Measurements from ENCODE around the gene KBTBD12.
A peak's percentile ranks its signal among the peaks of the same experiment; 100 is the strongest.

Gene KBTBD12

GRCh38 chr3:127988770-127989557 lies 73.9 kb downstream of the KBTBD12 start:
- DNase-seq: no peak

DNA sequence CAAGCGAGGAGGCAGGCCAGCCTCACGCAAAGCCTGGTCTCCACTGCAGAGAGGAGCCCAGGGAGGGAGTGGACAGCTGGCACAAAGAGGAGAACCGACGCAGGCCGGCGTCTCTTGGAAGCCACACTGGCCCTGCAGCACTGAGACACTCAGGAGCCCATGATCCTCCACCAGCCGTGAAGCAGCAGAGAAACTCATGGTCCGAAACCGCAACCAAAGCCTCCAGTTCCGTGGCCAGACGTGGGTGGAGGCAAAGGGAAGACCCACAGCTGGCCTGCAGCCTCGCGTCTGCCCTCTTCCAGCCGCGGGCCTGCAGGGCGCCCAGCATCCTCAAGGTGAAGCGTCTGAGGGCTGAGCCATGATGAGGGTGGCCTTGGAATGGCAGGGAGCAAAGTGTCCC lies 75.0 kb downstream of the KBTBD12 start:
- no peak for DNase-seq

GRCh38 chr3:127990461-127990860 lies 75.4 kb downstream of the KBTBD12 start:
- DNase-seq: no peak

- no peak for DNase-seq
These were observed 76.2 kb downstream of the KBTBD12 start for GRCh38 chr3:127991251-127991650.

DNA sequence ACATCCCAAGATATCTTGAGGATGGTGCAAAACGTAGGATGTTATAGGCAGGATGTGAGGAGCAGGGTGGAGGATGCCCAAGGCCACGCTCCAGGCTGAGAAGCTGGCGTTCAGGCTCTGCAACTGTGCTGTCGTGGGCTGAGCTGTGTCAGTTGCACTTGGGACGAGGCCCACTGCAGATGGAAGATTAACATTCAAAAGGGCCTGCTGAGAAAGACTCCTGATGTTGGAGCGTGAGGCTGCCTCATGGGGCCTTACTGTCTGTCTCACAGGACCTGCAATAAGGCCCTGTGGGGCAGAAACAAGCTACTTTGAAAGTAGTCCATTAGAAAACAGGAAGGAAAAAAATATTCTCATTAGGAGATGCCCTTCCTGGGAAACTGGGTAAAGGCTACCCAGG lies 76.6 kb downstream of the KBTBD12 start:
- DNase-seq: no peak

GRCh38 chr3:127992127-127992526 lies 77.1 kb downstream of the KBTBD12 start:
- DNase-seq: no peak

GRCh38 chr3:127994011-127994410 lies 79.0 kb downstream of the KBTBD12 start:
- DNase-seq: no peak

GRCh38 chr3:127997016-127997415 lies 82.0 kb downstream of the KBTBD12 start:
- no peak for DNase-seq

DNA sequence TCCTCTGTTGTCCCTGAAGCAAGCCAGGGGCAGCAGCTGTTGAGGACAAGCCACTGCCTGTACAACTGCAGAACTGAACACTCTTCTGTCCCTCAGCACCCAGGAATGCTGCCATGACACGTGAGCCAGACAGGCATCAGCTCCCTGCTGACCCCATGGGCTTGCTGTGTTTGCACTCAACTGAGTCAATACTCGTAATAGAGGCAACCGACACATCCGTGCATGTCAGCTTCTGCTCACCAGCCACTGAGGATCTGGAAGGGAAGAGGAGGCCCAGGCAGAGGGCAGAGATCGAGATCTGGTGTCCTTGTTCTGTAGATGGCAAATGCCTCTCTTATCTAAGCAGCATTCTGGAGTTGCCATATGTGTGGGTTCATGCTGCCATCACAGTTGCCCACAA lies 82.9 kb downstream of the KBTBD12 start:
- DNase-seq: no peak

- DNase-seq: no peak
These were observed 83.6 kb downstream of the KBTBD12 start for GRCh38 chr3:127998596-127998995.

- DNase-seq: no peak
These were observed 84.6 kb downstream of the KBTBD12 start for GRCh38 chr3:127999509-128000106.

DNA sequence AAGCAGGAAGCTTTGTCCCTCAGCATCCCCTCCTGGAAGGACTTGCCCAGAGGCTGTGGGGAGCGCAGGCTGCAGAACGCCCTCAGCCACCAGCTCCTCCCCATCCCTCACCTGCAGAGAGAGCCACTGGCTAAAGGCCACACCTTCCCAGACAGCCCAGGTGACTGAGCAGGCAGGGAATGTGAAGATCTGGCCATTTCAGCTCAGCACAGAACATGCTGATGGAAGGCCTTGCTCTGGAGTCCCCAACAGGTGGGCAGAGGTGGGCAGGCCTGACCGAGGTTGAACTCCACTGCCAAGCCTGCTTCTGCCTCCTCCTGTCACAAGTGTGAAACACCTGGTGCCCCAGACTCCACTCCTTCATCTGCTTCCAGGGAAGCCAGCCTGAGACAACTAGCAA lies 86.5 kb downstream of the KBTBD12 start:
- DNase-seq: no peak

DNA sequence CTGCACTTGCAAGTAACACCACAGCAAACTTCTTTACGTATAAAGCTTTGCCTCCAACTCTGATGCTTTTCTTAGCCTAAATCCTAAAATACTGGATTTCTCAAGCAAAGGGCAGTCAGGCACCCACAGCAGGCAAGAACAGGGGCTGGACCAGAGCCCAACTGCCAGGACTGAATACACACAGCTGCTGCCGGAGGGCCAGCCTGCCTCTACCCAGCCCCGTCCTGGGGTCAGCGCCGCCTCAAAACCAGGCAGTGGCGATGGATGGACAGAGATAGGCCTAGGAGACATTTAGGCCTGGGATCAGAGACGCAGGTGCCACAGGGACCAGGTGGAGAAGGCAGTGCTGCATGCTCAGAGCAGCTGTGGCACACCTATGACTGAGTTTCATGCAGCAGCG lies 89.6 kb downstream of the KBTBD12 start:
- DNase-seq: no peak

DNA sequence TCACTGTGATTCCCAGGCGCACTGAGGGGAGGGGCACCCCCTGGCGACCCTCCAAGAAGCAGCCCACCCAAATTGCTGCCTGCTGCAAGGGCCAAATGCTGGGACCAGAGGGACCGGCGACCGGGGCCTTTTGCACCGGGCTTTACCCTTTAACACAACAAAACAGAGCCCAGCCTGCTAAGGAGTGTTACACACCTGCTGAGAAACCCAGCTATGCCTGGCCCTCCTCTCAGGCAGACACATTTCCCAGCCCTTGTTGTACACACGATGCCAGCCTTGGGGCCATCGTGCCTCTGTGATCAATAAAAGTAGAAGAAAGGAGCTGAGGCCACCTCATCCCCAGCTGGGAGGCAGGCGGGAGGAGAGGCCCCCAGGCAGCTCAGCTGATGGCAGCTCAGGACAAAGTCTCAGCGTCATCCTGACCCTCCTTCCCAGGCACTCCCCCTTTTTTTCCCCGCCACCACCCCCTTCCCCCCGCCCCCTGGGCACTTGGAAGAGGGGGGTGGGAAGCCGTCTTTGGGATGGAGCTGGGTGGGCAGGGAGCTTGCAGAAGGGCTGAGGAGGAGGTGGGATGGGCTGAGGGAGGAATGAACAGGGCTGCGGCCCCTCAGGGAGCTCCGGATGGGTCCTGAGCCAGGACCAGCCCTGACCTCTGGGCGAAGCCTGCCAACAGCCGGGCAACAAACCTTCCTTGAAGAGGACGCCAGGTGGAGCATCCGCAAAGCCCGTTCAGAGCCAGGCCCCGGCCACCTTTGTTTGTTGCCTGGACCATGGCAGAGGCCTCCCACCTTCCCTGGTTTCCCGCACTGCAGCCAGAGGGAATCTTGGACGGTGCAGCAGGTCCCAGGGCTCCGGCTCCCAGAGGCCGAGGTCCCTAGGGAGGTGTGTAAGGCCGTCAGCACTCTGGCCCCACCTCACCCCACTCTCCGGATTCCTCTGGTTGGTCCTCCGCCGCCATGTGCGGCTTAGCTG lies 91.3 kb downstream of the KBTBD12 start:
- DNase-seq: no peak

DNA sequence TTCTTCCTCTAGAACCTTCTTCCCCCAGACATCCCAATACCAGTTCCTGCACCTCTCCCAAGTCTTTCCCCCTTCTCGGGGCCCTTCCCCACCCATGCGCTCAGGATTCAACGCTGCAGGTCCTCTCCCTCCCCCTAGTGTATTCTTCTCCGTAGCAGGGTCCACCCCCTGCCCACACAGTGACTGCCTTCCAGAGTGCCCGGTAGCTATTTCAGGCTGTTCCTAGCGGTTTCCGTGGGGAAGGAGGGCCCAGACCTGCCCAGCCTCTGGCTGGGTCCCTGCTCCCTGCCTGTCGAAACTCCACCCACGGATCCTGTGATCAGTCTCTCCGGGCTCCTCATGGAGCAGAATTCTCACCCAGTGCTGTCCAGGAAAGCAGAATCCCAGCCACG lies 92.0 kb downstream of the KBTBD12 start:
- DNase-seq: no peak

- DNase-seq: peak; percentile 15
These were observed 95.2 kb downstream of the KBTBD12 start for GRCh38 chr3:128009952-128010846.

DNA sequence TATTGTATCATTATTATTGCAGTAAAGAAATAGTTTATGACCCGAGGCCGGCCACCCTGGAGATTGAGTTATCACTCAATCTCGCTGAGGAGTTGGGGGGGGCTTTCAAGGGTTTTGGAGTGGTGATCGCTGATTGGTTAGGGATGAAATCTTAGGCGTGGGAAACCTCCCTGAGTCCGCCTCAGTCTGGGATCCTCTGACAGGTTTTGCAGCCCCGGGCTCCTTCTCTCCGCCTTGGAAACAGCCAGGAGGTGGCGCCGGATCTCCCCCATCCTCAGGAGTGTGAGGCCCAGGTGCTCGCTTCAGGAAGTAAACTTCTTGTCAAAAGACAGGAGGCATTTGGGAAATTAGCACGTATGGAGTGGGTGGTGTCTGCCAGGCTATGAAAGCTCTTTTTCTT lies 96.1 kb downstream of the KBTBD12 start:
- no peak for DNase-seq

GRCh38 chr3:128012050-128012449 lies 97.0 kb downstream of the KBTBD12 start:
- peak; percentile 2 for DNase-seq

DNA sequence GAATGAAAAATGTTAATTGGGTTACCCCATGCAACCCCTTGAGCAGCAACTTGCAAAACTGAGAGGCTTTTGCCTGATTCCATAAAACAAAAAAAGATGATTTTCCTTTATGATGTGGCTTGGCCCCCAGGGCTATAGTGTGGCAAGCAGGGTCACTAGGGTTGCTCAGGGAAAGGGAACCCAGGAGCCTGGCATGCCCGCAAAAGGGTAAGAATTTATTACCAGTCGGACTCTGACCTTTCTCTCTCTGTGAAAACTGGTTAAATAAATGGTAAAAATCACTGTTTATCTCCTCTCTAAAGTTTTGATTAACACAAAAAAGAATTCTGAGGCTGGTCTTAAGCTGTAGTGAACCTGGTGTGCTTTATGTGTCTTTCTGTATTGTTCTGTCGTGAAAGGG lies 99.5 kb downstream of the KBTBD12 start:
- DNase-seq: no peak

DNA sequence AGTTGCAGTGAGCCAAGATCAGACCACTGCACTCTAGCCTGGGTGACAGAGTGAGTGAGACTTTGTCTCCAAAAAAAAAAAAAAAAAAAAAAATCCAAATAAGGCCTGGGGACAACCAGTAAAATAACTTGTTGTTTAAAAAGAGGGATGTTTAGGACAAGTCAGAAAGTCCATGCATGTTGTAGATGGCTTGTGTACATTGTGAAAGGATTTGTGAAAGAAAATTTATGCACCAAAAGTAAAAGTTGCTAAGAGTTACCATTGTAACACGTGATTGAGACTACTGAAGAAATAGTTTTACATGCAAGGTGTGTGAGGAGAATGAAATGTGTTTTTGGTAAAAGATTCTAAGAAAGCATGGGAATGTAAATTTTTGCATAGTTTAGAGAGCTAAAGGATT lies 101.5 kb downstream of the KBTBD12 start:
- no peak for DNase-seq

GRCh38 chr3:128021768-128022372 lies 106.8 kb downstream of the KBTBD12 start:
- no peak for DNase-seq

DNA sequence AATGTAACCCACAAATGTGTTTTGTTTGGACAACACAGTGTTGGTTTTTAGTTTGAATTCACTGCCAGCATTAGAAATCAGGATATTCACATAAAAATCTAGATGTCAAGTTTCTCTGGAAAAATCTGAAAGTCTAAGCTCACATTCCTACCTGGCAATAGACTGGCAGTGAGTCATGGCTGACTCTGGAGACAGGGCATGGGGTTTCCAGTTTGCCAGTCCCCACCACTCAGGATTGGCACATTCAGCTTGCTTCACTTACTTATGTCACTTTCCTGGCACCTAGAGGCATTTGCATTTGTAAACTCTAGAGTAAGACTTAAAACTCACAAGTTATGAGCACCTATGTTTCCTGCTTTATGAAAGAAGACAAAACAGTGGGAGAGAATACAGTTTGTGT lies 118.1 kb downstream of the KBTBD12 start:
- no peak for DNase-seq

Data from inflammatory macrophage treated with lipopolysaccharide for 4 hours (primary cell).